Dedifferentiated amniotic fluid mesenchymal stem cell (primary cell): ENCODE measurements around the gene KCND1.

Source experiments
- DNase-seq: peaks from one replicate; pipeline ENCODE4 v3.0.0-alpha.2; 2016; ENCODE audit errors: extremely low spot score

The KCND1 gene

DNA sequence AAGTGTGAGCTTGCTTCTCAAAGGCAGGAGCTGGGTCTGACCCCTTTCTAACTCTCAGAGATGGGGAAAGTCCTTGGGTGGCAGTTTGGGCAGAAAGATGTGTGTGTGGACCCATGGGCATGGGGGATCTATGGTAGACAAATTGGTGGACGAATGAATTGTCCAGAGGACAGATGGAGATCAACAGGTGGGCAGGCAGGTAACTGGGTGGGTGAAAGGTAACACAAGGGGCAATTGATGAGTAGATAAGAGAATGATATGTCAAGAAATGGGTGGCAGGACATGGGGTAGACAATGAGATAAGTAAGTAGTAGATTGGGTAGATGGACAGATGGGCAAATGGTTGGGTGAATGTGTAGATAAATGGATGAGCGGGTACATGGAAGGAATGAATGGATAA lies 2.9 kb upstream of the KCND1 start:
- DNase-seq = no peak

DNA sequence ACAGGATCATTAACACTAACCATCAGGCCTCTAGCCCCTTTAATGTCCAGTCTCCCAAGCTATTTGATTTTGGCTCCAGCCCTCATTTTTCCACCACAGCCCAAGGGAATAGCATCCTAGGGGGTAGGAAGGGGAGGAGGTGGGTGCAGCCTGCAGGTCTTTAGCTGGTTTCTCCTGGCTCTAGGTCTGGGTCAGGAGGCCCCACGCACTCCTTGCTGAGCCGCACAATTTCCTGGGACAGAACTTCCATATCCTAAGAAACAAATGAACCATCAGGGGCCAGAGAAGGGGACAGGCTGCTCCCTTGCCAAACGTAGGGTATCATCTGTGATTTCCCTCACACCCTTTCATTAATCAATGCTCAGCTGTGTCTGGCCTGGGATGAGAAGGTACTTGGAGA lies 2.4 kb upstream of the KCND1 start:
- DNase-seq = no peak

DNA sequence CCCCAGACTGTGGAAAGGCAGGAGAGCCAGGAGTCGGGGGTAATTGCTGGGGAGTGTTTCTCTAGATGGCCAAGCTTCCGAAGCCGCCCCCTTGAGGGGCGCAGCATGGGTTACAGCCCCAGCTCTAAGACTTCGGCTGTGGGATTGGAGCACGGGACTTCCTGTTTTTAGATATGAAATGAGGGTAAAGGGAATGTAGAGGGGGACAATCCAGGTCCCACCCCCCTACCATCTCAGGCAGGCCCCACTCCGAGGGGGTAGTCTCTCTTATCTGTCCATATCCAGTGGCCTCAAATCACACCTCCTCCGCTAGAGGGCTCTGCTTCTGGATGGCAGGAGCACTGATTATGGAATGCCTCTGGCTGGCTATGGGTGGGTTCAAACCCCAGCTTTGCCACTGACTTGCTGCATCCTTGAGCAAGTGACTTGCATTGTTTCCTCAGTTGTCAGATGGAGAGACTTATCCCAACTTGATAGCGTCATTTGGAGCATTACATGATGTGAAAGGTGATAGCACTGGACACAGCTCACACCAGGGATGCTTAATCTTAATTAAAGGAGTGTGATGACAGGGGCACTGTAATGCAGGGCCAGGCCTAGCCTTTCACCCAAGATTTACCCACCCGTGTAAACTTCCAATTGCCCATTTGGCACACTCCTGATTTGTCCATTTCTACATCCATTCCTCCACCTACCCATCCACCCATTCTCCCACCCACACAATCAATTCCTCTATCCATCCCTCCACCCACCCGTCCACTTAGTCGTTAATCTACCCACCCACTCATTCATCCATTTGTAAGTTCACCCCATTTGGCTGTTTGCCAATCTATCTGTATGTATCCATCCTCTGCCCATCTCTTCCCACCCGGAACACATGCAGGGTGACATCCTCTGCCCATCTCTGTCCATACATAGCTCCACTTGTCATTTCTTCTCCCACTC lies 848 bp upstream of the KCND1 start:
- no peak for DNase-seq

DNA sequence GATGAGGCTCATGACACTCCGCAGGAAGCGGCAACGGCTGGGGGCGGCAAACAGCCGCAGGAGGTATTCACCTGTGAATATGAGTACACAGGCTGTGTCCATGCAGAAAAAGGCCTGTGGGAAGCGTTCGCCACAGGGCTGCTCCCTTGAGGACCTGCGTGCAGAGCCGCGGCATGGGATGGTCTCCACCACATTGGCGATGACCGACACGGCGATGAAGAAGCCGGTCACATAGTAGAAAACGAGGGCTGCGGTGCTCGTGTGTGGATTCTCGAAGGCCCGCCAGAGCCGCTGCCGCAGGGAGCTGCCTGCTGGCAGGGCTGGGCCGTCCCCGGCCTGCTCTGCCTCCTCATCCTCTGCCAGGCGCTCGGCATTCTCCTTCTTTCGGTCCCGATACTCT lies 2.2 kb downstream of the KCND1 start:
- no peak for DNase-seq

DNA sequence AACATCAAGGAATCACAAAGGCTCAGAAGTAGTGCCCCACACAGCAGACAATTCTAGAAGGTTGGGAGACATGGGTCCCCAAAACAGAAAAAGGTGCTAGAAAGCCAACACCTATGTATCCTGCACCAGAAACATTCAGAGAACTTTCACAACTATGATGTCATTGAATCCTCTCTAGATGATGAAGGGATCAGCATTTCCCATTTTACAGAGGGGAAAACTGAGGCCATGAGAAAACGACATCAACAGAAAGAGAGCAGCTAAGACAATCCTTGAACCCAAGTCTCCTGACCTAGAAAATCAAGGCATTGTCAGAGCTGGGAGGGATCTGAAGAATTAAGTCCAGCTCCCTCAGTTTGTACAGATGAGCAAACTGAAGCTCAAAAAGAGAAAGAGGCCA lies 3.3 kb downstream of the KCND1 start:
- DNase-seq = no peak

DNA sequence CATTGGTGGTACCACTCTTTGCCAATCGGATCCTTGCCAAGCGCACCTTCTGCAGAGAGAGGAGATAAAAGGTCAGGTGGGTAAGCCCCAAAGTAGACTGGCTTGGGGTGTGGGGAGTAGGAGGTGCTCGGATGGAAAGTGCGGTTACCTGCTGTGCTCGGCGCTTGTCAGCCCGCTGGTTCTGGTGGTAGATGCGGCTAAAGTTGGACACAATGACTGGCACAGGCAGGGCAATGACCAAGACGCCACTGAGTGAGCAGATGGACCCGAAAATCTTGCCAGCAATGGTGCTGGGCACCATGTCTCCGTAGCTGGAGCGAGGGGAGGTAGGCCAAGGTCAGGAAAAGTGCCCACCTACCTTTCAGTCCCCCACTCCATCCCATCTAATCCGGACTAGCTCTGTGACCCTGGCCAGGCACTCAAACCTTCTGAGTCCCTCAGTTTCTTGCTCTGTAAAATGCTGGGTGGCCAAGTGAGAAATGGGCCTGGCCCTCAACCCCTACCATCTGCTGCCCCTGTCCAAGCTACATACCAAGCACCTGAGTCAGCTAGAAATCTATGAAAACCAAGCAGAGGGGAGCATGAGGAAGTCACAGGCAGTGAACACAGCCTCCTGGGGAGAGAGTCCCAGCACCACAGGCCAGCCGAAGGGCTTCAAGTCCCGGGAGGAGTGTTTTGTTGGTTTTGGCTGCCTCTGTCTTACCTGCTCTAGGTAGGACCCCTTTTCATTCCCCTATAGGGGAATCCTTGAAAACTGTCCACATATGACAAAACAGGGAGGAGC lies 4.7 kb downstream of the KCND1 start:
- no peak for DNase-seq

DNA sequence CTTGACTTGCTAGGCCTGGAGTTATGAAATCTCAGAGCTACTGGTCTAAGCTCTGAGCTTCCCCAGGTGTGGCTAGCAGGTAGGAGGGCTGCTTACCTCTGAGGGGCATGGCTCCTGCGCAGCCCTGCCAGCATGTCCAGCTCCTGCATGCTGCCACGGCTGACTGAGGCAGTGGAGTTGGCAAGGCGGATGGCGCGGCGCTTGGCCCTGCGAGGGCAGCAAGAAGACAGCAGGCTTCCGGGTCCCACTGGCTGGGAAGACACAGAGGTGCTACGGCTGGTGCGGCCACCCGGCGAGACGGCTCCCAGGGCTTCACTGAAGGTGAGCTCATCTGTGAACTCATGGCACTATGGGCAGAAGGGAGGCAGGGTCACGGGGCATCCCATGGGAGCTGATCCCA lies 5.7 kb downstream of the KCND1 start:
- DNase-seq = no peak

DNA sequence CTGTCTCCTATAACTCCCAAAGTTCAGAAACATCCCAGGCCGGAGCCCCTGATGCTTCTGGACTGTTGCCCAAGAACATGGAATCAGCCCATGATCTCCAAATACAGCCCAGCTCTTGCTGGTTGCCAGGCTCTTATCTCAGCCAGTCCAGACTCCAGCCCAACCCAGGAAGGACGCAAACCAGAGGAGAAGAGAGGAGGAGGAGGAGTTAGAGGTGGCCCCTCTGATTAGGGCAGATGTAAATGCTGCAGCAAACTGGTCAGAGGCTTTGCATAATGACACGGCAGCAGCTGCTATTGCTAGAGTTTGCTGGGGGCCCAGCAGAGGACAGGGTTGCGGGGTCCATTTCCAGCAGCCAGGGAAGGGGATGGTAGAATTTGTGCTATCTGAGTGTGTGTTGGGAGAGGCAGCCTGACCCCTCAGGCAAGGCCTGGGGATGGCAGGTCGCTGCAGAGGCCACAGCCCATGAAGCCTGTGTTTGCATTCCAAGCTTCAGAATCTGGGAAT lies 10.0 kb downstream of the KCND1 start:
- DNase-seq = no peak

DNA sequence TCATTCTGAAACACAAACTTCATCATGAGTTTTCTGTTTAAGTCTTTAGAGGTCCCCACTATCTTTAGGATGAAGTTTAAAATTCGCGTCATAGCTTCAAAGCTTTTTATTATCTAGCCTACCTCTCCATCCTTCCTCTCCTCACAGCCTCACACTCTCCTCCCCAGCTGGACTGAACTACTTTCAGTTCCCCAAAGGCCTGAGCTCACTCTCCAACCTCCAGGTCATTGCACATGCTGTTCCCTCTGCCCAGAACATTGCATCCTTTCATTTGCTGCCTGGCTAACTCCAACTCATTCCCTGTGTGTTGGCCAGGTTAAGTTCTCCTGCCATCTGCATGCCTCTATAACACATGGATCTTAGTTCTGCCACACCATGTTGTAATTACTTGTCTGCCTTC lies 11.4 kb downstream of the KCND1 start:
- DNase-seq = no peak

DNA sequence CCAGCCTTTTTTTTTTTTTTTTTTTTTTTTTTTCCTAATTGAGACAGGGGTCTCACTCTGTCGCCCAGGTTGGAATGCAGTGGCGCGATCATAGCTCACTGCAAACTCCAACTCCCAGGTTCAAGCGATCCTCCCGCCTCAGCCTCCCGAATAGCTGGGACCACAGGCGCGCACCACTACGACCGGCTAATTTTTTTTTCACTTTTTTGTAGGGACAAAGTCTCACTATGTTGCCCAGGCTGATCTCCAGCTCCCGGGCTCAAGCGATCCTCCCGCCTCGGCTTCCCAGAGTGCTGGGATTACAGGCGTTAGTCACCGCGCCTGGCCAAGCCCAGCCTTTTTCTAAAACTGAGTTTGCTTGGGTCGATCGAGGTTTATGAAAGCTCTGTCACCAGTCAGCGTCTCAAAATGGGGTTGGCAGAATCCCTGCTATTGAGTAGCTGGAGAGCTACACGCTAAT lies 13.0 kb downstream of the KCND1 start:
- peak; percentile 48 for DNase-seq

DNA sequence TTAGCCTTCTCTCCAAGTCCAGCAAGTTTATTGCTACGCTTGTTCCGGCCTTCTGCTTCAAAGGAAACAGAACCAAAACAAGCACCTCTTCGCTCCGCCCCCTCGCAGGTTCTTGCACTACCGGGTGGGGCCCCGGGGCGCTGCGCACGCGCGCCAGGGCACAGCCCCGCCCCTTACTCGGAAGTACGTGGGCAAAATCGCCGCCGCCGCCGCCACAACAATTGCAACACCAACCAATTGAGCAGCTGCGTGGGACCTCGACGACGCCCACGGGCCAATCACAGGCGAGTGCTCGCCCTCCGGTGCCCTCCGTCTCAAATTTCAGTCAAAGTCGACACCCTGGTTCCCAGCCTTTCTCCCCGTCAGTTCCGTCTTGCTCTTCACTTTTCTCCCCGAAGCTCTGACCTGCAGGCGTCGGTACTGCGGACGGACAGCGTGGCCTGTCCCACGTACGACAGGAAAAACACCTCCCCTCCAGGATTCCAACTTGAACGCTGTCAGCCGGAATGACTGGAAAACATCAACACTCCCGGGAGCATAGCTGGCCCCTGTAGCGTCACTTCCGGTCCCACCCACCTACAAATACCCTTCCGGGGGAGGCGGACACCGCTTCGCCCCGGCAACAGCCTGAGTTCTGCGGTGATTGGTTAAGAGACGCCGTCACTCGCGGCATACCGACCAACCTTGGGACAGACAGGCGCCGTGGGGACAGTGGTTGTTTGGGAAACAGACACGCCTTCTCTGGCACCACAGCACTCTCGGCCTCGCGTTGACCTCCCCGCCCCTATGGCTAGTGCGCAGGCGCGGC lies 13.6 kb downstream of the KCND1 start:
- DNase-seq = peak; percentile 95

DNA sequence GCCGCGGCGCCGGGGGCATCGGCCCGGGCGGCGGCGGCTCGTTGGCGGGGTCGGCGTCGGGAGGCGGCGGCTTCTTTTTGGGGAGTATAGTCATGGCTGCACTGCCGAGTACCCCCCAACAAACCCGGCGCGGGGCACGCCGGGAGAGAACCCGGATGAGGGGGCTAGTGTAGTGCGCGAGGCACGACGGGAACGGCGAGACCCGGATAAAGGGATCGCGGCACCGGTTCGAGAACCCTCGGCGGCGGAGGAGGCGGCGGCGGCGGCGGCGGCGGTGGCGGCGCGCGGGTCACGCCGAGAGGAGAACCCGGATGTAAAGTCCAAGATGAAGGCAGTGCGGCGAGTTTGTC lies 14.2 kb downstream of the KCND1 start, which contains the start of gene OTUD5:
Gene OTUD5 (minus strand): TSS at position 131 of the 350 bp plus-strand sequence. CDS start 37 bp downstream, at position 94.
- DNase-seq = no peak

DNA sequence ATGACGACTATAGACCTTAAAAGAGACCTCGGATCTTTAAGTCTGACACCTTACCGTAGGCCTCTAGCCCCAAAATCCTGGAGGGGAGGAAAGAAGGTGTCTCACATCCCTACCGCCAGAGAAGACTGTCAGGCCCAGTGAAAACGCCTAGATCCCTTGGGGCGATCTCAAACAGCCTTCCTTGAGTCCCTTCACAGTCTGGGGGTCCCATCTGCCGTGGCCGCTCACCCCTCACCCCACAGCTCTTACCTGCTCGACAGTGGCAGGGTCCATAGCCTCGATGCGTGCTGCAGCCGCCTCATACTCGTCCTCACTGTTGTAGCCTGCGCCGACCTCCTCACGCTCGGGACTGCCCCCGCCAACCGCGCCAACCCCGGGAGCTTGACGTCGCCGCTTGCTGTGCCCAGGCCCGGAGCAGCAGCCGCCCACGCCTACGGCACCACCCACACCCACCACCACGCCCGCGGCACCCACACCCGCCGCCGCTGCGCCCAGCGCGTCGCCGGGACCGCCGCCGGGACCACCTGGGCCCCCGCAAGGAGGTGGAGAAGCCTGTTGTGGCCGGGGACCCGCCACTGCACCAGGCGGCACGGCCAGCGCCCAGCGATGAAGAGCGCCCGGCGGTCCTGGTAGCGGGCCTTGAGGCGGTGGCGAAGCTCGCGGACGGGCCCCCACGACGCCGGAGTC lies 14.8 kb downstream of the KCND1 start:
- DNase-seq = no peak

DNA sequence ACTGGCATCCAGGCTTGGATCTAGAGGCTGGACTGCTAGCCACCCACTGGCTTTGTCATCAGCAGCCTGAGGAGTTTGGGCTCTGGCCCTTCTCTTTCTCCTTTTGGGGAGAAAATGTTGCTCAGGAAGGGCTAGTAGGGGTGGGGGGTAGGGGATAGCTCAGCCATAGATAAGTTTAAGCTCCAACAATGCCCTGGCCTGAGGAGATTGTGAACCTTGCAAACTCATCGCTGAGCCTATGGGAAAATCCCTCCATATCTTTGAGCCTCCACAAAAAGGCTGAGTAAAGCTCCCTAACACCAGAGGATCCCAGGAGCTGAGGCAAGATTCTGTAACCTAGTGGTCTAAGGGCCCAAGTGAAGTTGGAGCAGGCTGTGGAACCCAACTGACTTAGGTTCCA lies 23.1 kb downstream of the KCND1 start:
- DNase-seq = no peak

DNA sequence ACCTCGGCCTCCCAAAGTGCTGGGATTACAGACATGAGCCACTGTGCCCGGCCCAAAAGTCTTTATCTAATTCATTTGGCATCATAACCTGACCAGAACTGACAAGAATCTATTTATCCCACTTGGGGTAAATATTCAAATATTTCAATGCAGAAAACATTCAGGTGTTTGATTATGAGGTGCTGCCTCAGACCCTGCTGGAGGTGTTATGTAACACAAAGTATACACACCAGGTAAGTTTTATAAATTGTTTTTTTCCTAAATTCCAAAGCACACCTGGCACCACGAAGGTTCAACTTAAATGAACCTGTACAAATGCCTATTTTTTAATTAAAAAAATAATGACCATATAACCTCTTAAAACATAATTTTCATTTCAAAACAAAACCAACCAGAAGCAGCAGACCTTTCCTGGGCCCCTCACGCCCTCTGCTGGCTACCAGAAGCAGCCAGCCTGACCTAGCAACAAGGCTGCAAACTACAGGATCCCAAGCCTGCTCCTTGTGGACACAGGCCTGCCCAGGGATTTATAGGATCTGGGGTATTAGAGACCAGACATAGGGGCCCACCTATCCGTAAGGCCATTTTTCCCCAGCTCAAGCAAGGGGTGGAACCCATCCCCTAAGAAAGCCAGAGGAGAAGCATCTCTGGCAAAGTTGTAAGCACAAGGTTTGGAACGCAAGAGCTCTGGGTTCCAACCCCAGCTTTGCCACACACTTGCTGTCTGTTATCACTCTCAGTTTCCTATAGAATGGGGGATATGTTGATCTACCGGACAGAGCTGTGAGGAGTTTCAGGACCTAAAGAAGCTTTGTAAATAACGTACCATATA lies 25.9 kb downstream of the KCND1 start:
- DNase-seq = peak; percentile 24

DNA sequence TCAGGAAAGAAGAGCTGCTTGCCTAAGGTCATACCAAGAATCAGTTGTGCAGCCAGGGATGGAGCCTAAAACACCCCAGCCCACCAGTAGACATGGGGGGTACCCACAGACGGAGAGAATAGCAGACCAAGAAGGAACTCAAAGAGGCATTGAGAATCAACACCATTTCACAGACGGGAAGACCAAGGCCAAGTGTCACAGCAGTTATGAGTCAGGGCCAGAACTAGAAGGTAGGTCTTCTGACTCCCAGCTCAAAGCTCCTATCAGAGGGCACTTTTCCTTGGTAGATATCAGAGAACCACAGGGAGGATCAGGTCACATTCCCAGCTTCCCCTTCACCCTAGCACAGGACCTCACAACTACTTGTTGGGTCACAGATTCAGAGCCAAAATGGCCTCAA lies 28.7 kb downstream of the KCND1 start:
- DNase-seq = no peak

DNA sequence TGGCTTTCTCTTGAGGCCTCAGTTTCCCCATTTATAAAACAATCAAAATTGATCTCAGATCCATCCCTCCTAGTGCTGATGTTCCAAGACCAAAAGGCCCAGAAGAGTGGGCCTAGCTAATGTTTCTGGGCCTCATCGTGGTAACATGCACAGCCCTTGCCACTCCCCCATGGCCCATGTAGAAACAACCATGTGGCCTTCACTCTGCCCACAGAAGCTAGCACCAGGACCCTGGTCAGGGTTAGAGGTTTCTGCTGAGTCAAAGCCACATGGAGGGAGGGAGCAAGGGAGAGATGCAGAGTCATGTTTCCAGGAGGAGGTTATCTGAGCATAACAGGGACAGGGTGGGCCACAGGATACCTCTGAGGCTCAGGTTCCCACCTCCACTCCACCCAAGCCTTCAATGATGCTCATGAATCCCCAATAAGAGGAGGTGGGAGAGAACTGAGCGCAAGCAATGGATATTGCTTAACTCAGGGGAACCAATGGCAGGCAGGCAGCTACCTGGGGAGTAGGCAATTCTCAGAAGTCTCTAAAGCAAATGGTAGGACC lies 31.2 kb downstream of the KCND1 start:
- no peak for DNase-seq

DNA sequence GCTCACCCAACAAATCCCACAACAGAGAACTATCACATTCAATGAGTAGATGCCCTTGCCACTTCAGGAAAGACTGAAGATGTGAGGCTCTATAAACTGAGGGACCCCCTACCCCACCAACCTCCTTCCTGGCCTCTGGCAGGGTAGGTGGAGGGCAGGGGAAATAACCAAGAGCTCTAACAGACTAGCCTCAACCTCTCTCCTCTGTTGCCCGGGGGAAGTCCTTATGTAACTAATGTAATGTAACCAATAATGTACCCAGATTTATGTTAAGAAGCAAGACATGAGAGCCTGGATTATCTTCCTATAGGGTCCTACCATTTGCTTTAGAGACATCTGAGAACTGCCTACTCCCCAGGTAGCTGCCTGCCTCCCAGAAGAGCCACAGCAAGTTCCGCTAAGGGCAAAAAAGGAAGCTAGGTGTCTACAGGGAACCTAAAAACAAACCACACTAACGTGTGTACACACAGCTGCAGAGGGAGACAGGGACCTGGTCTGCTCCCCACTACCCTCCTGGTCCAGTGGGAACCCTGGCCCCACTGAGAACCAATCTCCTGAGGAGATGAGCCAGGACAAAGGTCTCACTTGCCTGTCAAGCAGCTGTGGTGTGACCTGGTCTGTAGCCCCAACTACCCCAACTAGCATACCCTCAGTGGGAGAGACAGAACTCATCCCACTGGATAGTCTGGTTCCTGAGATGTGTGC lies 32.0 kb downstream of the KCND1 start:
- DNase-seq = no peak

DNA sequence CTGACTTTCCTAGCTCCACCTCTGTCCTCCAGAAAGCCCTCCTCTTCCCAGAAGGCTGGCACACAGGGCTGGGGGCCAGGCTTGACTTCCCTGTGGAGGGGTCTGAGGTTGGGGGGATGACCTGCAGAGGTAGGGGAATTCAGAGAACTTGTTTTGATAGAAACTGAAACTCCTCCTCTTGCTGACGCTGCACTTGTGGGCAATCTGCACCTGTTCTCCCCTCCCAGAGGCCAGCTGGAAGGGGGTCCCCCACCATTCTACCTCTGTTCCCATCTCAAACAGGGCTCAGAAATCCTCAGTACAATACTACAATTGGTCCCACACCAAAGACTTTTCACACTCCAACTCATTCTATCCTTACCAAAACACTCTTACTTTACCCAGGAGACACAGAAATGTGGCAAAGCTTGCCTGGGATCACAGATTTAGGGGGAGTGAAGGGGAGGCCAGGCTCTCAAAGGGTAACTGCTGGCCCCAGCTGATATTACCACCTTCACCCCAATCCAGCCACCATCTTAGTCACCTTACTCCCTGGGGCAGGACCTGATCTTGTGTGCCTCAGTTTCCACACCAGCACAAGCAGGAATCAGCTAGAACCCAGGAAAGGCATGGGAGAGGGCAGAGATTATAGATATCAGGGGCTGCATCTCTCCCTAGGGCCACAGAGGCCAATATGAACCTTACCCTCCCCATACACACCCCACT lies 32.8 kb downstream of the KCND1 start:
- no peak for DNase-seq
